GM21447 (cell line): ENCODE results near the gene CCDC90B.
"Not testable (repeated sequence)": the region's sequence is repeated elsewhere in the genome, so short reads cannot be mapped to it uniquely, and the experiment has no call there.

Experiments
- ATAC-seq: cut with Tn5 transposase; IDR thresholded peaks from one replicate; pipeline ENCODE4 v1.9.1; 2021; ENCODE audit not compliant: unreplicated experiment

The CCDC90B gene

GRCh38 chr11:83285771-83286528 is at the start of gene CCDC90B:
CCDC90B (minus strand) TSS chr11:83286367; CDS start chr11:83285972, 395 bp downstream.
- ATAC-seq = peak; percentile 88

- no peak for ATAC-seq
These were observed 49.4 kb upstream of the CCDC90B start for GRCh38 chr11:83335446-83336070.

- no peak for ATAC-seq
These were observed 44.1 kb upstream of the CCDC90B start for GRCh38 chr11:83330303-83330702.

GRCh38 chr11:83326326-83326725 is 40.2 kb upstream of the CCDC90B start:
- no peak for ATAC-seq

GRCh38 chr11:83319346-83319745 is 33.2 kb upstream of the CCDC90B start:
- no peak for ATAC-seq

GRCh38 chr11:83318931-83319330 is 32.8 kb upstream of the CCDC90B start:
- no peak for ATAC-seq

GRCh38 chr11:83317757-83318690 is 31.9 kb upstream of the CCDC90B start:
- no peak for ATAC-seq

- ATAC-seq = not testable (repeated sequence)
These were observed 30.7 kb upstream of the CCDC90B start for GRCh38 chr11:83316897-83317268.

- not testable (repeated sequence) for ATAC-seq
These were observed 30.2 kb upstream of the CCDC90B start for GRCh38 chr11:83316143-83316896.

- no peak for ATAC-seq
These were observed 26.3 kb upstream of the CCDC90B start for GRCh38 chr11:83312430-83312829.

- no peak for ATAC-seq
These were observed 25.5 kb upstream of the CCDC90B start for GRCh38 chr11:83311701-83312100.

GRCh38 chr11:83310718-83311117 is 24.6 kb upstream of the CCDC90B start:
- no peak for ATAC-seq

GRCh38 chr11:83308536-83308935 is 22.4 kb upstream of the CCDC90B start:
- ATAC-seq = not testable (repeated sequence)

GRCh38 chr11:83306200-83307080 is 20.3 kb upstream of the CCDC90B start:
- no peak for ATAC-seq

- no peak for ATAC-seq
These were observed 17.1 kb upstream of the CCDC90B start for GRCh38 chr11:83303316-83303715.

GRCh38 chr11:83302151-83302550 is 16.0 kb upstream of the CCDC90B start:
- ATAC-seq = no peak

GRCh38 chr11:83299681-83300080 is 13.5 kb upstream of the CCDC90B start:
- no peak for ATAC-seq

GRCh38 chr11:83294208-83294607 is 8.0 kb upstream of the CCDC90B start:
- ATAC-seq = no peak

- ATAC-seq = no peak
These were observed 7.2 kb upstream of the CCDC90B start for GRCh38 chr11:83293457-83293774.
